Raji (cell line): ENCODE data around the gene CTNNA3.

ENCODE experiments used
- POLR2A ChIP-seq: IDR thresholded peaks from 2 replicates; pipeline ENCODE4 v1.6.1; 2011; ENCODE audit warnings: low read depth, low read length, control low read depth; ENCODE audit not compliant: insufficient read depth

CTNNA3 gene

DNA sequence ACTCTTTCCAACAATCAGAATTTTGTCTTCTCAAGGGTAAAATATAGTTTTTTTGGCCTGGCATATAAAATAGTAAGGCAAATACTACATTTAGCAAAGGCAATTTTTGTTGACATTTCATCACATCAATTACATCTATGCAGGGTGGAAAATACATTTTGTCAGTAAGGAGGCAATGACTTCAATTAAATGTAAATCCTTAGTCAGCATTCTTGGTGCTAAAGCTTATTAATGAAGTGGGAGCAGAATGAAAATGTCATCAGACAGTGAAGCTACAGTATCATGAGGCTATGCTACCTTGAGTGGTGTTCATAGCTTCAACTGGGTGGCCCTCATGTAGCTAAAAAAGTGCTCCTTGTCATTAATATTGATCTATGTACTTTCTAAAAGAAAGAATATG lies 761.3 kb downstream of the CTNNA3 start:
- no peak for TF ChIP-seq POLR2A

DNA sequence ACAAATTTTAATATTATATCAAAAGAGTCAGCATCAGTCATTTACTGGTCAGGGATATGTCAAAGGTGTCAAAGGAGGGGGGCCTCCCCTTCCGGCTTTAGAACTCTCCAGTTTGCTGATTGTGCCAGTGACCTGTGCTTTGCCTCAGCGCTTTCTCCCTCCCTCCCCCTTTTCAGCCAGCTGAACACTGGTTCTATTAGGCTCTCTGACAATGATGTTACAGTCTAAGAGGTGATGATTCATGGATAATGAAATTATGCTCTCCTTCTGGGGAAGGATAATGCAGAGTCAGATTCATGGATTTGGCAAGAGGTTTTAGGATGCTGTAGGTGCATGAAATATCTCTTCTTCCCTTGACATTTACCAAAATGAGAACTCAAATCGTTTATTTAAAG lies 764.0 kb downstream of the CTNNA3 start:
- TF ChIP-seq POLR2A = no peak

DNA sequence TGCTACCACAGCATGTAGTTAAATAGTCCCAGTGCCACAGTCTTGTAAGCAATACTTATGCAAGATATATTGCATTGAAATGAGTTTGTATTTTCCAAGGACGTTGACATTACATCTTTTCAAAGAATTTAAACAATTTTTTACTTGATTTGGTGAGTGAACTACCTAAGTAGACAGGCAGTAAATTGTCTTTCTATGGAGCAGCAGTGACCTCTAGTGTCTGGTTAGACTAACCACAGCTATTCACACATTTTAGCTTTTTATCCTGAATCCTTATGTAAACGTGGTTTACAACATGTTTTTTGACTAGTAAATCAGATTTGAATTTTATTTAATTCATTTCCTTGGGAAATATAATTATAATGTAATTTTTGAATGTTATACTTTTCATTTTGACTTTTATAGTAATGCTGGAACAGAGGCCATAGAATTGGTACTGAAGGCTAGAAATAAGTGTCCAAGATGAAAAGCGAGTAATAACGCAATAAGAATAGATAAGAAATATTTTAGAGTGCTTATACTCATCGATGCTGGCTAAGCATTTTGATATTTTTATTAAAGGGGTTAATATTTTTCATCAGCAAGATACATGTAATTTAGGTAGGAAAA lies 764.6 kb downstream of the CTNNA3 start:
- TF ChIP-seq POLR2A = no peak

DNA sequence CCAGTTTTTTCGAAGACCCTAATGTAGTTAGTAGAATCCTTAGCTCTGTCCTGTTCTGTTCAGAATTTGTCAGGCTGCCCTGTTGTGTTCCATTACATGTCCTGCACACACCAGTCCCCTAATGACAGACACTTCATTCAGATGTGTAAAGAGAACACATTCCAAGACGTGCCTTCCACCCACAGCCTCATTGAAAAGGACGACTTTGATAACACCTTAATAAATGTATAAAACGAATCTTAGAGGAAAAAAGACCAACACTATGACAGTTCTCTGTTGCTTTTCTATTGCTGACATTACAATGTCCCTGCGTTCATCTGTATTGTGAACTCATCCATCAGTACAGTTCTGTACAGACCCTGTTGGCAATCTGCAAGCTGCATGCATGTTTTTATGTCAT lies 766.6 kb downstream of the CTNNA3 start:
- TF ChIP-seq POLR2A = no peak

DNA sequence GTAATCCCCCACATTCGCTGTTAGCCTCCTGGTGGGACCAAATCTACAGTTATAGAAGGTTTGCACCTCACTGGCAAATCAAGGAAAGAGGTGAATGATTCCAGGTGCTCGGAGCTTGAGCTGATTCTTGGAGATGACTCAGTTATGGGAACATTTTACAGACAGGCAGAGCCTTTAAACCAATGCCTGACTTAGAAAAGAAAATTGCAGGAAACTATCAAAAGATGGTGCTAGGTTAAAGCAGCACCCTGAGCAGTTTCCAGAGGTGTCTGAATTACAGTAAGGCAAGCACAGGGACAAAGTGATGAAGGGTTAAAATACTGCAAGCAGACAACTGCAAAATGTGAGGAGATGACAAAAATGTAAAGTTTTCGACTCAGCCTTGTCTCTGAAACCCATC lies 767.2 kb downstream of the CTNNA3 start:
- no peak for TF ChIP-seq POLR2A

DNA sequence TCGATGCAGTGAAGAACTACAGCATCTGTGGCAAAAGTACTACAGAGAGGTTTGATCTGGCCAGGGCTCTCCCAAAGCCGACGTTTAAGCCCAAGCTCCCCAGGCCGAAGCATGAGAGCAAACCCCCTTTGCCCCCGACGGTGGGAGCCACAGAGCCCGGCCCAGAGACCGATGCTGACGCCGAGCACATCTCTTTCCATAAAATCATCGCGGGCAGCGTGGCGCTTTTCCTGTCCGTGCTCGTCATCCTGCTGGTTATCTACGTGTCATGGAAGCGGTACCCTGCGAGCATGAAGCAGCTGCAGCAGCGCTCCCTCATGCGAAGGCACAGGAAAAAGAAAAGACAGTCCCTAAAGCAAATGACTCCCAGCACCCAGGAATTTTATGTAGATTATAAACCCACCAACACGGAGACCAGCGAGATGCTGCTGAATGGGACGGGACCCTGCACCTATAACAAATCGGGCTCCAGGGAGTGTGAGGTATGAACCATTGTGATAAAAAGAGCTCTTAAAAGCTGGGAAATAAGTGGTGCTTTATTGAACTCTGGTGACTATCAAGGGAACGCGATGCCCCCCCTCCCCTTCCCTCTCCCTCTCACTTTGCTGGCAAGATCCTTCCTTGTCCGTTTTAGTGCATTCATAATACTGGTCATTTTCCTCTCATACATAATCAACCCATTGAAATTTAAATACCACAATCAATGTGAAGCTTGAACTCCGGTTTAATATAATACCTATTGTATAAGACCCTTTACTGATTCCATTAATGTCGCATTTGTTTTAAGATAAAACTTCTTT lies 767.8 kb downstream of the CTNNA3 start:
- TF ChIP-seq POLR2A = no peak

DNA sequence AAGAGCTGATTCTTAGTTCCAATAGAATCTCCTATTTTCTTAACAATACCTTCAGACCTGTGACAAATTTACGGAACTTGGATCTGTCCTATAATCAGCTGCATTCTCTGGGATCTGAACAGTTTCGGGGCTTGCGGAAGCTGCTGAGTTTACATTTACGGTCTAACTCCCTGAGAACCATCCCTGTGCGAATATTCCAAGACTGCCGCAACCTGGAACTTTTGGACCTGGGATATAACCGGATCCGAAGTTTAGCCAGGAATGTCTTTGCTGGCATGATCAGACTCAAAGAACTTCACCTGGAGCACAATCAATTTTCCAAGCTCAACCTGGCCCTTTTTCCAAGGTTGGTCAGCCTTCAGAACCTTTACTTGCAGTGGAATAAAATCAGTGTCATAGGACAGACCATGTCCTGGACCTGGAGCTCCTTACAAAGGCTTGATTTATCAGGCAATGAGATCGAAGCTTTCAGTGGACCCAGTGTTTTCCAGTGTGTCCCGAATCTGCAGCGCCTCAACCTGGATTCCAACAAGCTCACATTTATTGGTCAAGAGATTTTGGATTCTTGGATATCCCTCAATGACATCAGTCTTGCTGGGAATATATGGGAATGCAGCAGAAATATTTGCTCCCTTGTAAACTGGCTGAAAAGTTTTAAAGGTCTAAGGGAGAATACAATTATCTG lies 768.6 kb downstream of the CTNNA3 start:
- TF ChIP-seq POLR2A = no peak

DNA sequence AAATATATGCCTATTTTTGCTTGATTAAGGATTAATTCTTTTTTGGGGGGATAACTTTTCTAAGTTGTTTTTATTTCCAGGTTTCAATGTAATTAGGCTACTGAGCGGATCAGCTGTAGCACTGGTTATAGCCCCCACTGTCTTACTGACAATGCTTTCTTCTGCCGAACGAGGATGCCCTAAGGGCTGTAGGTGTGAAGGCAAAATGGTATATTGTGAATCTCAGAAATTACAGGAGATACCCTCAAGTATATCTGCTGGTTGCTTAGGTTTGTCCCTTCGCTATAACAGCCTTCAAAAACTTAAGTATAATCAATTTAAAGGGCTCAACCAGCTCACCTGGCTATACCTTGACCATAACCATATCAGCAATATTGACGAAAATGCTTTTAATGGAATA lies 769.2 kb downstream of the CTNNA3 start:
- TF ChIP-seq POLR2A = no peak

DNA sequence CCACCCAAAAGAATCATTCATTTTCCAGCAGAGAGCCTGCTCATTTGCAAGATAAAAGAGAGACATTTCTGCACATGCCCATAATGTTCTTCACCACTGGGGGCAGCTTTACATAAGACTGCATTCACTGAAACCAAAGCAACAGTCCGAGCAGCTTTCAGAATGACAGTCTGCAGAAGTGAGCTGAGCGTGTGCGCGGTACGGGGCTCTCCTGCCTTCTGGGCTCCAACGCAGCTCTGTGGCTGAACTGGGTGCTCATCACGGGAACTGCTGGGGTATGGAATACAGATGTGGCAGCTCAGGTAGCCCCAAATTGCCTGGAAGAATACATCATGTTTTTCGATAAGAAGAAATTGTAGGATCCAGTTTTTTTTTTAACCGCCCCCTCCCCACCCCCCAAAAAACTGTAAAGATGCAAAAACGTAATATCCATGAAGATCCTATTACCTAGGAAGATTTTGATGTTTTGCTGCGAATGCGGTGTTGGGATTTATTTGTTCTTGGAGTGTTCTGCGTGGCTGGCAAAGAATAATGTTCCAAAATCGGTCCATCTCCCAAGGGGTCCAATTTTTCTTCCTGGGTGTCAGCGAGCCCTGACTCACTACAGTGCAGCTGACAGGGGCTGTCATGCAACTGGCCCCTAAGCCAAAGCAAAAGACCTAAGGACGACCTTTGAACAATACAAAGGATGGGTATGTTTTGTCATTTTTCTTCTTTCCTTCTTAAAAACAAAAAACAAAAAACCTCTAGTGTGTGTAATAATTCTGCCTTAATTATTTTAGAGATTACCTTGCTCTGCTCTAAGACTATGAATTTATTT lies 769.9 kb downstream of the CTNNA3 start, which contains the start of gene LRRTM3:
Gene LRRTM3 (plus strand): TSS at position 141 of the 820 bp plus-strand sequence.
- no peak for TF ChIP-seq POLR2A

DNA sequence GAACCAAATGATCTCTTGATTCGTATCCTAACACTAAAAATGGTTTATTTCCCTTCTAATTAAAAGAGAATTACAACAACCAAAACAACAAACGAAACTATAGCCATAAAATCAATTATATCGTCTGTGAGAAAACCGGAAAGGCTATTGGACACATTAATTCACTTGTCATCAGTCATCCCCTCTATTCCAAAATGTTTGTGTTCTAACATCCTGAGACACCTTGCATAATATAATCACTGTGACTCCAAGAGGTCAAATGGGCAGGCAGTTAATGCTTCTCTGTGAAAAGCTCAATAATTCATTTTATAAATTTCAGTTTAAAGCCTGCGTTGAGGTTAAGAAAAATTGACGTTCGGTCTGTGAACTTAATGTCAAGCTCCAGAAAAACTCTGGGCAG lies 770.6 kb downstream of the CTNNA3 start:
- TF ChIP-seq POLR2A = no peak

DNA sequence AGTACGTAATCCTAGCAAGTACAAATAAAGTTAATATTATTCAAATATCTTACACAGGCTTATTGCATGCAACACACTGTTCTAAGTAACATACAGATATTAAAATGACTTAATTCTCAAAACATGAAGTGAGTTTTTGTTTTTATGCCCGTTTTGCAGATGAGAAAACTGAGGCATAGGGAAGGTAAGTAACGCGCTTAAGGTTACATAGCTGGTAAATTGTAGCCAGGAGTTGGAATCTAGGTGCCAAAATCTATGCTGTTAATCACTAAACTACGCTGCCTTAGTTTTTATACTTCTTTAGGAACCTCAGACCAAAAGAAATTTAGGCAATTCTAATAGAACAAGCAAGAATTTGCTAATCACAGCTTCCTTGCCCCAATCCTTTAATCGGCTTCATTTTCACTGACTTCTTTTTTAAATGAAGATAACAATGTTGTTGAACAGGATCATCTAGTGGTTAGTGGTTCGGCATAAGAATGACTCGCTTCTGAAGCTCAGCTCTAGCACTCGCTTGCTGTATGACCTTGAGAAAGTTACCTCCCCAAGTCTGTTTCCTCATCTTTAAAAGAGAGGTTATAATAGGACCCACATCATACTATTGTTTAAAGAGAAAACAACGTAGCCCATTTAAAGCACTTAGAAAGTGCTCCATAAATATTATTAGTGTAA lies 771.2 kb downstream of the CTNNA3 start:
- no peak for TF ChIP-seq POLR2A

DNA sequence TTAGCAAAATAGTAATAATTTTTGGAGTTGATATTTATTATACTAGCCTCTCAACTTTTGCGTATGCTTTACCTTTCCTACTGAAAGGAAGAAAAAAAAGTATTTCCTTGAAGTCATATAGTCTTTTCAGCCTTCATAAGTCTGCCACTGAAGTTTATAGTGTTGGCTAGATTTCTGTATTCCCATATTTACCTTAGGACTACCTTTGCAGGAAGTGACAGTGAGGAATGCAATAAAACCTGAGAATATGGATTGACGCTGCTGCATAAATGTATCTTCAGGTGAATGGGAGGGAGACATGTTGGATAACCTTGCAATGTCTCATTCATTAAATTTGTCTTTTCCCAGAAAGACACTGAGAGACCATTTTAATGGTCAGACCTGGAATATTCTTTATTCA lies 776.7 kb downstream of the CTNNA3 start:
- TF ChIP-seq POLR2A = no peak

DNA sequence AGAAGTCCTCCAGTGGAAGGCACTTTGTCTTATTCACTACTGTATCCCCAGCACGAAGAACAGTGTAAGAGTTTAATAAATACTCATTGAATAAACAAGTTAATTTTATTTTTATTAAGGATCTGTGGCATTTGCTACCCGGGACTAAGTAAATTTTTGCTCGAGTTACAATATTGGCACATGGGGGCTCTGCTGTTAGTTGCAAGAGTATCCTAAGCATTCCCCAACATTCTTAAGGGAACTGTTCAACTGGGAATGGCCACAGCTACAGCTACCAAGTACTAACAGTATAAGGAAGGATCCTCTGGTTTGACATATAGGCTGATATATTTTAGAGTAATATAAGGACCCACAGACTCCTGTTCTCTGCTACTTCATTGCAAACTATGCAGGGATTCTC lies 778.9 kb downstream of the CTNNA3 start:
- TF ChIP-seq POLR2A = no peak

DNA sequence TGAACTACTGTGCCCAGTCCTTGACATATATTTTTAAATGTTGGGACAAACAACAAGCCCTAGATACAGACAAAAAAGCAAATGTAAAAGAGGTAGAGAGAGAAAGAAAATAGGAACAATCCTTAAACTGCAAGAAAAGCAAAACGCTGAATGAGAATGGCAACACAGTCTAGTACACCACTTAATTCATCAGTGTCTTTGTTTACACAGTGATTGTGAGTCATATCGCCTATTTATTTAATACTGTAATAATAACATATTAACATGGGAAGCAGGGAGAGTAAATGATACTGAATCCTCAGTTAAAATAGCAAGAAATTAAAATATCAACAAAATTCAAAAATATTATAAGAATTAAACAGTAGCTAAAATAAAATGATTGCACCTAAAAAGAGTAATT lies 780.0 kb downstream of the CTNNA3 start:
- TF ChIP-seq POLR2A = no peak

DNA sequence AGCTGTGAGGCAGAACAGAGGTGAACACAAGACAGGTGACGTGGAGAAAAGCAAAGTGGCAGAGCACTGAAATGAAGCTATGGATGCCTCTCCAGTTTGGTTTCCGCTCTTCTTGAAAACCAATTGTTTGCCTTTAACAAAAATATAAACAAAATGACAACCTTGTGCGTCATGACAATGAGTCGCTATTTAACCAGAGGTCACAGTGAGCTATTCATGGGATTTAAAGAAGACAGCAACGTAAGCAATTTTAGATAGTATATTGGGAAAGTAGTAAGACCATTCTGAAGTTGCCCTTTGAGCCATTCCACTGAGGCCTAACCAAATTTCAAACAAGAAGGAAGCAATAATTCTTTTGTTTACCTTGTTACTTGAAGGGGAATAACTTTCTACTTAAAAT lies 785.3 kb downstream of the CTNNA3 start:
- TF ChIP-seq POLR2A = no peak
